HUES6 (cell line): ENCODE results near the gene UQCC5.
A peak's percentile ranks its signal among the peaks of the same experiment; 100 is the strongest.

Experiments used
- H3K27ac ChIP-seq: 2 replicates; pipeline ENCODE4 v1.7.0; 2013; ENCODE audit warnings: low read depth, mild to moderate bottlenecking, low read length, inconsistent platforms
- H3K27me3 ChIP-seq: 2 replicates; pipeline ENCODE4 v1.6.1; 2013; ENCODE audit warnings: low read length; ENCODE audit not compliant: control insufficient read depth, insufficient read depth
- H3K36me3 ChIP-seq: 2 replicates; pipeline ENCODE4 v1.6.1; 2013; ENCODE audit warnings: low read length; ENCODE audit not compliant: control insufficient read depth, insufficient read depth
- H3K4me1 ChIP-seq: 2 replicates; pipeline ENCODE4 v1.6.1; 2013; ENCODE audit warnings: low read length; ENCODE audit not compliant: control insufficient read depth, insufficient read depth
- H3K4me3 ChIP-seq: 2 replicates; pipeline ENCODE4 v1.5.1; 2013; ENCODE audit warnings: low read depth, low read length
- H3K9ac ChIP-seq: one replicate; pipeline ENCODE4 v1.6.1; 2013; ENCODE audit warnings: mild to moderate bottlenecking, low read length
- H3K9me3 ChIP-seq: 2 replicates; pipeline ENCODE4 v1.6.1; 2013; ENCODE audit warnings: low read depth, low read length; ENCODE audit not compliant: control insufficient read depth, insufficient read depth

UQCC5 gene

GRCh38 chr3:52517796-52518722, 18.3 kb upstream of the UQCC5 start:
- Histone ChIP-seq H3K4me1 (peaks cover 7% of the 10 kb centered on the region), H3K27me3 (peaks cover 9% of the 10 kb centered on the region; the same call in 1 of the 2 replicates), H3K9ac (no peak overlapping the region), H3K9me3 (no peaks in the 10 kb centered on the region), H3K27ac (no peak overlapping the region), H3K4me3 (peak overlapping the region; percentile 53), H3K36me3 (0 out of 2 replicates have a peak, but pooled peaks cover 7% of the 10 kb centered on the region)

GRCh38 chr3:52518723-52519444, 17.5 kb upstream of the UQCC5 start:
- Histone ChIP-seq H3K4me3 (peak overlapping the region; percentile 53), H3K36me3 (peaks cover 15% of the 10 kb centered on the region), H3K27me3 (peaks cover 9% of the 10 kb centered on the region; the same call in 1 of the 2 replicates), H3K4me1 (peaks cover 7% of the 10 kb centered on the region), H3K9ac (no peak overlapping the region), H3K9me3 (no peaks in the 10 kb centered on the region), H3K27ac (no peak overlapping the region)

DNA sequence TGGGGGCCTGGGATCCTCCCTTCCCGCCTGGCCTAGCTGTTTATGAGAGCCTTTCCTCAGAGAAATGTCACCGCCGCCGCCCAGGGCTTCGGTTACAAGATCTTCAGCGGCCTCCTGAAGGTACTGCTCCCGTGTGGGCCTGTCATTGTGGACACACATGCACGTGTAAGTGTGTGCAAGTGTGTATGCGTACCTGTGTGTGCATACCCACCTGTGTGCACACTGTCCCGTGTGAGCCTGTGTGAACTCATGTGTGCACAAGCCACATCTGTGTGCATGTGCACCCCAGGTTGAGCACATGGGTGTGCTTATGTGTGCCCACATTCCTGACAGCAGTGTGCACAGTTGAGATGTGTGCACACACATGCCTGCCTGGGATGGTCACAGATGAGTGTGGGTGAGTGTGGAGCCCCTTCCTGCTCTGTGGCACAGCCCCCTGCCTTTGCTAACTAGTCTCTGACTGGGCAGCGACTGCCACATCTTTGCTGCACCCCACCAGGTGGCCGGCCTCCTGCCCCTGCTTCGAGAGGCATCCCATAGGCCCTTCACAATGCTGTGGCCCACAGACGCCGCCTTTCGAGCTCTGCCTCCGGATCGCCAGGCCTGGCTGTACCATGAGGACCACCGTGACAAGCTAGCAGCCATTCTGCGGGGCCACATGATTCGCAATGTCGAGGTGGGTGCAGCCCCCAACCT, 16.8 kb upstream of the UQCC5 start:
- Histone ChIP-seq H3K9ac (no peak overlapping the region), H3K36me3 (peaks cover 22% of the 10 kb centered on the region), H3K9me3 (no peaks in the 10 kb centered on the region), H3K4me3 (peak overlapping the region; percentile 53), H3K27me3 (peaks cover 9% of the 10 kb centered on the region; the same call in 1 of the 2 replicates), H3K4me1 (peaks cover 7% of the 10 kb centered on the region), H3K27ac (no peak overlapping the region)

GRCh38 chr3:52520141-52520667, 16.2 kb upstream of the UQCC5 start:
- H3K36me3 ChIP-seq: peaks cover 28% of the 10 kb centered on the region
- H3K4me3 ChIP-seq: no peak overlapping the region
- no peak overlapping the region for H3K27ac ChIP-seq
- no peak overlapping the region for H3K9ac ChIP-seq
- peaks cover 9% of the 10 kb centered on the region; the same call in 1 of the 2 replicates for H3K27me3 ChIP-seq
- H3K4me1 ChIP-seq: peaks cover 7% of the 10 kb centered on the region
- no peaks in the 10 kb centered on the region for H3K9me3 ChIP-seq

DNA sequence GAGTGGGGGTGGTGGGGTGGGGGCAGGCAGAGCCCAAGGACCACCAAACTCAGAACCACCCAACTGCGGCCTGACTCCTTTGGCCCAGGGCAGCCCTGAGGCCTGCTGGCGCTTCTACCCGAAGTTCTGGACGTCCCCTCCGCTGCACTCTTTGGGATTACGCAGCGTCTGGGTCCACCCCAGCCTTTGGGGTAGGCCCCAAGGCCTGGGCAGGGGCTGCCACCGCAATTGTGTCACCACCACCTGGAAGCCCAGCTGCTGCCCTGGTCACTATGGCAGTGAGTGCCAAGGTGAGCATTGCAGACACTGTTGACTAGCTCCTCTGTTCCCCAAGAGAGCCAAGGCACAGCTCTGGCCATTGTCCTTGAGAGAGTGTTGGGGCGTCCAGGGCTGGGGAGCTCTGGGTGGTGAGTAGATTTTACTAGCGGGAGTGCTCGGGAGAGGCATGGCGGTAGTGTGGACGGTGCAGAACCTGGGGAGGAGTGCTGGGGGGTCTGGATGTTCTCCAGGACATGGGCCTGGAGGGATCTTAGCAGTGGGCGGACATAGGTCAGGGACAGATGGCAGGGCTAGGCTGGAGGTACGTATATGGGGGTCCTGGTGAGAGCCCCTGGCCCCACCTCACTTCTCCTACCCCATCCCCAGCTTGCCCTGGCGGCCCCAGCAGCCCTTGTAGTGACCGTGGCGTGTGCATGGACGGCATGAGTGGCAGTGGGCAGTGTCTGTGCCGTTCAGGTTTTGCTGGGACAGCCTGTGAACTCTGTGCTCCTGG, 15.5 kb upstream of the UQCC5 start:
- Histone ChIP-seq H3K27me3 (peaks cover 9% of the 10 kb centered on the region; the same call in 1 of the 2 replicates), H3K4me1 (peaks cover 7% of the 10 kb centered on the region), H3K9ac (no peak overlapping the region), H3K36me3 (peaks cover 35% of the 10 kb centered on the region), H3K9me3 (no peaks in the 10 kb centered on the region), H3K4me3 (no peak overlapping the region), H3K27ac (no peak overlapping the region)

- Histone ChIP-seq H3K27me3 (peaks cover 9% of the 10 kb centered on the region; the same call in 1 of the 2 replicates), H3K9ac (no peak overlapping the region), H3K9me3 (no peaks in the 10 kb centered on the region), H3K36me3 (peaks cover 40% of the 10 kb centered on the region), H3K27ac (no peak overlapping the region), H3K4me1 (peaks cover 7% of the 10 kb centered on the region), H3K4me3 (no peak overlapping the region)
Measured at GRCh38 chr3:52521488-52521824, 14.9 kb upstream of the UQCC5 start.

DNA sequence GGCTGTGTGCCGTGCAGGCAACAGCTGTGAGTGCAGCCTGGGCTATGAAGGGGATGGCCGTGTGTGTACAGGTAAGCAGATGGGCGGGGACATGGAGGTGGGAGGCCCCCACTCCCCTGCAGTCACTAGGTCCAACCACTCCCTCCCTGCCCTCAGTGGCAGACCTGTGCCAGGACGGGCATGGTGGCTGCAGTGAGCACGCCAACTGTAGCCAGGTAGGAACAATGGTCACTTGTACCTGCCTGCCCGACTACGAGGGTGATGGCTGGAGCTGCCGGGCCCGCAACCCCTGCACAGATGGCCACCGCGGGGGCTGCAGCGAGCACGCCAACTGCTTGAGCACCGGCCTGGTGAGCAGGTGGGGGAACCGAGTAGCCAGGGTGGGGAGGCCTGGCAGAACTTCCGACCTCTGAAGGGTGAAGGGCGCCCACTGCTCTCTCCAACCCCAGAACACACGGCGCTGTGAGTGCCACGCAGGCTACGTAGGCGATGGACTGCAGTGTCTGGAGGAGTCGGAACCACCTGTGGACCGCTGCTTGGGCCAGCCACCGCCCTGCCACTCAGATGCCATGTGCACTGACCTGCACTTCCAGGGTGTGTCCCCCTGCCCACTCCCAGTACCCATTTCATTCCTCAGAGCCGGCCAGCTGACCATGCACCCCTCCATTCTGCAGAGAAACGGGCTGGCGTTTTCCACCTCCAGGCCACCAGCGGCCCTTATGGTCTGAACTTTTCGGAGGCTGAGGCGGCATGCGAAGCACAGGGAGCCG, 14.3 kb upstream of the UQCC5 start:
- Histone ChIP-seq H3K9ac (no peak overlapping the region), H3K27me3 (peaks cover 9% of the 10 kb centered on the region; the same call in 1 of the 2 replicates), H3K9me3 (no peaks in the 10 kb centered on the region), H3K4me3 (no peak overlapping the region), H3K4me1 (peaks cover 7% of the 10 kb centered on the region), H3K36me3 (peaks cover 46% of the 10 kb centered on the region), H3K27ac (no peak overlapping the region)

DNA sequence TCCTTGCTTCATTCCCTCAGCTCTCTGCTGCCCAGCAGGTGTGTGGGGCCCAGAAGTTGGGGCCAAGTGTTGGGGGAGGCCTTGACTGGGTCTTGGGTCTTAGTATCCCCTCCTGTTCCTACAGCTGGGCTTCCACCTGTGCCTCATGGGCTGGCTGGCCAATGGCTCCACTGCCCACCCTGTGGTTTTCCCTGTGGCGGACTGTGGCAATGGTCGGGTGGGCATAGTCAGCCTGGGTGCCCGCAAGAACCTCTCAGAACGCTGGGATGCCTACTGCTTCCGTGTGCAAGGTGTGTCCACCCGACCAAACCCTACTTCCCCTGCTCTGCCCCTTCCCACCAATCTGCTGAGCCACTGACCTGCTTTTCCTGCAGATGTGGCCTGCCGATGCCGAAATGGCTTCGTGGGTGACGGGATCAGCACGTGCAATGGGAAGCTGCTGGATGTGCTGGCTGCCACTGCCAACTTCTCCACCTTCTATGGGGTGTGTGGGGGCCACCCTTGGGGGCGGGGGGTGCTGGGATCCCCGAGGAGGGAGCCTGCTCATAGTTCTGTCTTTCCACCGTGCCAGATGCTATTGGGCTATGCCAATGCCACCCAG, 13.7 kb upstream of the UQCC5 start:
- Histone ChIP-seq H3K27me3 (peaks cover 8% of the 10 kb centered on the region; the same call in 1 of the 2 replicates), H3K36me3 (peaks cover 53% of the 10 kb centered on the region), H3K9ac (no peak overlapping the region), H3K9me3 (no peaks in the 10 kb centered on the region), H3K4me1 (peaks cover 7% of the 10 kb centered on the region), H3K4me3 (no peak overlapping the region), H3K27ac (no peak overlapping the region)

GRCh38 chr3:52523386-52524257, 12.8 kb upstream of the UQCC5 start:
- Histone ChIP-seq H3K27ac (no peak overlapping the region), H3K9me3 (no peaks in the 10 kb centered on the region), H3K9ac (no peak overlapping the region), H3K36me3 (peaks cover 62% of the 10 kb centered on the region), H3K4me3 (no peak overlapping the region), H3K27me3 (no peaks in the 10 kb centered on the region), H3K4me1 (0 out of 2 replicates have a peak, but pooled peaks cover 3% of the 10 kb centered on the region)
